ENCODE data around the gene NHSL1.

The NHSL1 gene

DNA sequence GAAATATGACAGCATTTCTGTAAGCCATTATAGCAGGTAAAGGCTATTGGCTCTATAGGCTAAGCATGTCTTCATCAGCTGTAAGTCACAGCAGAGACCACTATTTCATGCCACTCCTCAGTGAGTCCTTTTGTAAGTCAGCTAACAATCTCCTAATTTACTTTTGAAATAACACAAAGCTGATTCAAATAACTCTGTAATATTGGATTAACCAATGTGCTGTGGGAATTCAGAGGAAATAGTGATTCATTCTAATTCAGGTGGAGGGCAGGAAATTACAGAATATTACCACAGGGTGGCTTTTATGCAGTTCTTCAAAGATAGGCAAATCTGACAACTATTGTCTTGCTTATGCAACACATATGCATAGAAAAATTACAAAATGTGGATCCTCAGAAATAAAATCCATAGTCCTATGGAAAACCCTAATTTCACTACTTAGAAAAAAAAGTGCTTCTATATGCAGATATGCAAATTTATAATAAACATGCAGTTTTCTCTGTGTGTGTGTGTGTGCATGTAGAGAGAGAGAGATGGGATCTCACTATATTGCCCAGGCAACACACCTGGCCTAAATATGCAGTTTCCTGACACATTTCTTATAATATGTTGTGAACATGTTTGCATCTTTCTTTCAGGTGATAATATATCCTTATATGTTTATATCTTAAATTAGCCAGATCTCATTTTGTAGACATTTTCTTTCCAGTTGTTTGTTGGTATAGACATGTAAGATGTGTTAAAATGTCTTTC is 126.4 kb downstream of the NHSL1 start:
- no peaks in the 10 kb centered on the region for H3K9me3 Mint-ChIP-seq

More for the DNA sequence above, 126.4 kb downstream of the NHSL1 start:
- H3K36me3 Mint-ChIP-seq: no peaks in the 10 kb centered on the region
- DNase-seq (ENCODE audit: low spot score in 2 of 2) (no peak), ATAC-seq (ENCODE audit: low read depth) (no peak)
- no peaks in the 10 kb centered on the region for H3K4me1 Mint-ChIP-seq
- H3K27me3 Mint-ChIP-seq: peaks cover 3% of the 10 kb centered on the region
- no peak overlapping the region for H3K27ac Mint-ChIP-seq
- H3K4me3 Mint-ChIP-seq: no peak overlapping the region

Data from memory B cell (primary cell).